Embryonic facial prominence (tissue), 1 donor: Measurements from ENCODE around the gene CPTP.

Experiments
- DNase-seq: peaks from one replicate; pipeline ENCODE4 v3.0.0-alpha.2; 2016; ENCODE audit errors: extremely low spot score

CPTP gene

DNA sequence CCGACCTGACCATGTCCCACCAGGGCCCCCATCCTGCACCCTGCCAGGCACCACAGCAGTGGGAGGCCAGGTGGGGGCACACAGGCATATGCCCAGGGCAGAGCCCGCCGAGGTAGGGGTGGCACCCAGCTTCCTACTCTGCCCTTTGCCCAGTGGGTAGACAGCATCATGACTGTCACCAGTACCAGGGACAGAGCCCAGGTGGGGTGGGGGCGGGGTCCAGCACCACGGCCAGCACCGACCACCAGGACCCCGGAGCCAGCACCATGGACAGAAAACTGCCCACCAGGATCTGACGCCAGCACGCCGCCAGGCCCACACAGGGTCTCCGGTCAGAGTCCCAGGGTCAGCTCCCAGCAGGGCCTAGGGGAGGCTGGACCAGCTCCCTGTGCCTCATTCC is 10.2 kb downstream of the CPTP start:
- no peak for DNase-seq

DNA sequence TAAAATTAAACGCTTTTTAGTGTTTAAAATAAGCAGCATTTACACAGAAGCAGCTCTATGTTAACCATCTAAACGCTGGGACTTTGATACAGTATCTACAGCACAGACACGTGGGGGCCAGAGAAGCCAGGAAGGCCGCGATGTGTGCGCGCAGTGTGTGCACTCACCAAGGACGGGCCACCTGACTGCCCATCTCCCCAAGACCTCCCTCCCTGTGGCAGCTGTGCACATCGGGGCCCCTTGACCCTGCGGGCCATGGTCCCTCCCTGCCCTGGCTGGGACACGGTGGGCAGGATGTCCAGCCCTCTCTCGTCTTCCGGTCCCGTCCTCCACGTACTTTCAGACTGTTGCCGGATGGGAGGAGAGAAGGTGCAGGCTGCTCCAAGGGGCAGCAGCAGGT is 10.7 kb downstream of the CPTP start:
- DNase-seq = no peak

DNA sequence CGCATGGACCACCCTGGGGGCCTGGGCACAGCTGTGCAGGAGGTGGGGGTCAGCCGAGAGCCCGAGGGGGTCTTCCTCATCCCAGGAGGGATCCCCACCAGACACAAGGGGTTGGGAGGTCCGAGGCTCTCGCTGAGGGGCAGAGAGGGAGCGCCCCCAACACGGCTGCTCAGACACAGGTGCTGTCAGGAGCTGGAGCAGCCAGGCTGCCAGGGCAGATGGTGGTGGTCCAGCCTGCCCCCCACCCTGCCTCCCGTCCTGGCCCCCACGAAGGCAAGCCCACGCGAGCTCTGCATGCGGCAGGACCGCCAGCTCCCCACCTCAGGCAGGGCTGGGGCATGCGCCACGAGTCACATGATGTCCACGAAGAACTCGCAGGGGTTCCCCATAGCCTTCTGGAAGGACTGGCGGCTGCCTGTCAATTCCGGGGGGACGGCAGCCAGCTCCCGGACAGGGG is 11.2 kb downstream of the CPTP start:
- DNase-seq = no peak

DNA sequence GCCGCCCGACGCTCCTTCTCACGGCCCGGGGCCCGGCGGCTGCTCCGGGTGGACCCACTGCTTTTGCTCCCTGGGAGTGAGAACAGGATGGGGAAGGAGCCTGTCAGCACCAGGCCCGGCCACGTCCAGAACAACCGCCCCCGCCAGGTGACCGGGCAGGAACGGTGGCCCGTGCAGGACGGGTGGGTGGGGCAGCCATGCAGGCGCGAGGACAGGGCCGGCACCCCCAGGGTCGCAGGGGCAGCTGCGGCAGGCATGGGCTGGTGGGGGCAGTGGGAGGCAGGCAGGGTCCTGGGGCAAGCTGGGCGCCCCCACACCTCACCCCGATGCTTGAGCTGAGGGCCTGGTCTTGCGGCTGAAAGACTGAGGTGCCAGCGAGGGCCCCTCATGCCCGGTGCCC is 11.8 kb downstream of the CPTP start:
- DNase-seq = no peak

DNA sequence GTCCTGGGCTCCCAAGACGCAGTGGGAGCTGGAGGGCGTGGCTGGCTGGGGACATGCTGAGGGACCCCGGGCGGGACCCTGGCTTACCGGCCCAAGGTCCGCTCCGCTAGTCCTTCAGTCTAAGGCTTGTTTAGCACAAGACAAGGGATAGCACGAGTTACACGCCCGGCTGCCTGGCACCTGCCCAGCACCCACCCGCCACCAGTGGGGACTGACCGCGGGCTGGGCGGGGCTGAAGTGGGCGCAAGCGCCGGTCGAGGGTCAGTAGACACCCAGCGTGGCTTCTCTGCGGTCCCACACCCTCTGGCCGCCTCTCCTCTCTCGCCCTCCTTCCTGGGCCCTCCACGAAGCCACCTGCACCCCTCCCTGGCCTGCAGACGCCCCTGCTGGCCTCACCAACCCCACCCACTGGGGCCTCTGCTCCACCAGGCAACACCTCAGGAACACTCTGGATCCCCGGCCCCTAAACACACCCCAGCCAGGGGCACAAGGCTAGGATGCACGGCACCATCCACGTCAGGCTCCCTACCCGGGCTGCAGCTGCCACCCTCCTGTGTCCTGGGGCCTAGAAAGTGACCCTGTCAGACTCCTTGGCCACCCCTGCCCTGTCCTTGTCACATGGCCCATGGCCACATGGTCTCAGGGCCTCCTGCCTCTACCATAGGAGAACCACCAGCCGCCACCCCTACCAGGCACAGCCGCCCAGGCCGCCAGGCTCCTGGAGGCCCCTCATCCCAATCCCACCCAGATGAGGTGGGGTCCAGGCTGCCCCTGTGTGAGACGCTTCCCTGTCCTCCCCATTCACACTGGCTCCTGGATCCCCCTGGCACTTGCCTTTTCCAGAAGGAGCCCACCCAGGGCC is 12.6 kb downstream of the CPTP start:
- DNase-seq = no peak

DNA sequence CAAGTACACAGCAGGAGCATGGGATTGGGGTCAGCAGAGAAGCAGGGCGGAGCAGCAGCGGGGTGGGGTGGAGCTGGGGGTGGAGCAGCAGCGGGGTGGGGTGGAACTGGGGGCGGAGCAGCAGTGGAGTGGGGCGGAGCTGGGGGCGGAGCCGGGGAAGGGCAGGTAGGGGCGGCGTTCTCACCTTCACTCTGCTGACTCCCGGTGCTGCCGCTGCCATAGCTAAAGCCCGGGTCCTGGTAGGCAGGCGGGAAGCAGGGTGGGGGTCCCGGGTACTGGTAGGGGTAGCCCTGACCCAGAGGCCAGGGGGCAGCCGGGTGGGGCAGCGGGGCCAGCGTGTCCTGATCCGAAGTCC is 13.2 kb downstream of the CPTP start:
- DNase-seq = no peak

DNA sequence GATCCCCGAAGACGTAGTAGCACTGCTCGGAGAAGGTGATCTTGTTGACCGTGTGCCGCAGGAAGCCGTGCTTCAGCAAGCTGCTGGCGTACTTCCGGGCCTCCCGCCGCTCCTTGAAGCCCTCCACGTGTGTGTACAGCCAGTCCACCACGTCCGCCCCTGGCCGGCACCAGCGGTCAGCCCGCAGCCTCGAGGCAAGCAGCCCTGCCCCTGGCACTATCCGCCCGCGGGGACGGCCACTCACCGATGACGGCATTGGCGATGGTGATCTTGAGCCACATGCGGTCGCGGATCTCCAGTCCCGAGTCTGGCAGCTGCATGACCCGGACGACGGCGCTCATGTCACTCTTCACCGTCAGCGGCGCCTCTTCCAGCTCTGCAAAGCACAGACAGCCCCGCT is 13.7 kb downstream of the CPTP start:
- no peak for DNase-seq

DNA sequence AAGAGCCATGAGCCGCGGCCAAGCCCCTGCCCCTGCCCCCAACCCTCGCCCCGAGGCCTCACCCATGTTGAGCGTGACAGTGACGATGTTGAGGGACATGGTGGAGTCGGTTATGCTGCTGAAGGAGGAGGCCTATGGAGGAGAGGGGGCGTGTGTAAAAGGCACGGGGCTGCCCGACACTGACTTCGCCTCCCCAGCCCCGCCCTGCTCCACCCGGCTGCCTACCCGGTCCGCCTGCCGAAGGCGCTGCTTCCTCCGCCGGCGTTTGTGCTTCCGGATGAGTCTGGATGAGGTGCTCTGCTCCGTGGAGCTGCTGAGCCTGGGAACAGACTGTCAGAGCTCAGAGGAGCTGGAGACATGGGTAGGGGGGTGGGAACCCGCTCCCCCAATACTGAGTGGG is 15.6 kb downstream of the CPTP start:
- no peak for DNase-seq

DNA sequence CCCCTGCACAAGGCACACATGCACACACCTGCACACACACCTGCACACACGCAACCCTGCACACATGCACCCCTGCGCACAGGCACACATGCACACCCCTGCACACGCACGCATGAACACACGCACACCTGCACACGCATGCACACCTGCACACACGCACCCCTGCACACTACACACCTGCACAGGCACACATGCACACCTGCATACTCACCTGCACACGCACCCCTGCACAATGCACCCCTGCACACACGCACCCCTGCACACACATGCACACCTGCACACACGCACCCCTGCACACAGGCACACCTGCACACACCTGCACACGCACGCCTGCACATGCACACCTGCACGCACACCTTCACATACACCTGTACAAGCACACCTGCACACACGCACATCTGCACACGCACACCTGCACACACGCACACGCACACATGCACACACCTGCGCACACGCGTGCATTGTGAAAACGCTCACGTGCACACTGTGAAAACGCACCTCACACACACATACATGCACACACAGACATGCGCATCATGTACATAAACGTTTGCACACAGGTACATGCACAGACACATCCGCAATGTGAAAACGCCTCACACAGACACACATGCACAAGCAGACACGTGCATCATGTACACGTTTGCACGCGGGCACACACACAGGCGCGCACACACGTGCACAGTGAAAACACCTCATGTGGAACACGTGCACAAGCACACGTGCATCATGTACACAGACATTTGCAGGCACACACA is 16.4 kb downstream of the CPTP start:
- no peak for DNase-seq

DNA sequence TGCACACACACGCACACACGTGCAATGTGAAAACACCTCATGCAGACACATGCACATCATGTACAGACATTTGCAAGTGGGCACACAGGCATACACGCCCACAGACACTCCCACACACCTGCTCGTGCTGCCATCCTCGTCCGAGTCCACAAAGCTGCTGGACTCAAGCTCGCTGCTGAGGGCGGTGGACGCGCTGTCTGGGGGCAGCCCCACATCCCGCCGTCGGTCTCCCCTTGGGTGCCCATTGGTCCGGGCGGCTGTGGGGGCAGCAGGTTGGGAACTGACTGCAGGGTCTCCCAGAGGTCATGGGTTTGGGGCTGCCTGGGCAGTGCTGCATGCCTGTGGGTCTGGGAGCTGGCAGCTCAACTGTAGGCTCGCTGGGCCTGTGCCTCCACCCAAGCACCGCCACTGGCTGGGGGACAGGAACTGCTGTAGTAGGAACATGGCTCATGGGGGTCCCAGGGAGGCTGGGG is 17.0 kb downstream of the CPTP start:
- no peak for DNase-seq

DNA sequence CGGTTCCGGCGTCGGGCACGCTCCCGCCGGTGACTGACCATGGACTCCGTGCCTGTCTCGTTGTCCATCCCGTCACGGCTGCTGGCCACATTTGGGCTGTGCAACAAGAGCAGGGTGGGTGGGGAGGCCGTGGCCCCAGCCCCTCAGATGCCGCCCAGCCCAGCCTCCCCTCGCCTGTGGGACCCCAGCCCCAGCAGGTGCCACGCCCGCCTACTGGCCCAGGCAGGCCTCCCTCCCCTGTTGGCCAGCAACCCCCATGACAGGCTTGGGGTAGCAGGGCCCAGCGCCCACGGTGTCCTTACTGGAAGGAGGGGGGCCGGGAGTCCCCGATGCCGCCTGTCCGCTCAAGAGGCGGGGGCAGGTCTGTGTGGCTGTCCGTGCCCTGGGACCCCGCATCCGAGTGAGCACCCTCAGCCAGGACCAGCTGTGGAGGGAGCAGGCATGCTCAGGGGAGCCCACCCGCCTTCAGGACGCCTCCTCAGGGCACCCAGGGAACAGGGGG is 17.5 kb downstream of the CPTP start:
- no peak for DNase-seq

DNA sequence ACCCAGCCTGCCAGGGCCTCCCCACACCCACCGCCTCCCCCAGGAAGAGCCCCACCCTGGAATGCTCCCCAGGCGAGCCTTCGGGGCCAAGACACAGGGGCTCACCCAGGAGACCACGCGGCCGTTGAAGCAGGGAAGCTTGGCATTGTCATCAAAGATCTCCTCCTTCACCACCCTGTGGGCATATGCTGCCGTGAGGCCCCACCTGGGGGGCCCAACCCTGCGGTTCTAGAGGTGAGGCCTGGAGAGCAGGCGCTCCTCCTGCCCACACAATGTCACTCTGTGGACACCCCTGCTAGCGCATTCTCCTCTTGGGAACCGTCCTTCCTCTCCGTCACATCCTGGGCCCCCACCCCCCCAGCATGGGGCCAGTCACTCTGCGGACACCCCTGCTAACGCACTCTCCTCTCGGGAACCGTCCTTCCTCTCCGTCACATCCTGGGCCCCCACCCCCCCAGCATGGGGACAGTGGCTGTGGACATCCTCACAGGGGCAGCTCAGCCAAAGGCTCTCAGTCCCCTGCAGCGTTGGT is 18.0 kb downstream of the CPTP start:
- no peak for DNase-seq

DNA sequence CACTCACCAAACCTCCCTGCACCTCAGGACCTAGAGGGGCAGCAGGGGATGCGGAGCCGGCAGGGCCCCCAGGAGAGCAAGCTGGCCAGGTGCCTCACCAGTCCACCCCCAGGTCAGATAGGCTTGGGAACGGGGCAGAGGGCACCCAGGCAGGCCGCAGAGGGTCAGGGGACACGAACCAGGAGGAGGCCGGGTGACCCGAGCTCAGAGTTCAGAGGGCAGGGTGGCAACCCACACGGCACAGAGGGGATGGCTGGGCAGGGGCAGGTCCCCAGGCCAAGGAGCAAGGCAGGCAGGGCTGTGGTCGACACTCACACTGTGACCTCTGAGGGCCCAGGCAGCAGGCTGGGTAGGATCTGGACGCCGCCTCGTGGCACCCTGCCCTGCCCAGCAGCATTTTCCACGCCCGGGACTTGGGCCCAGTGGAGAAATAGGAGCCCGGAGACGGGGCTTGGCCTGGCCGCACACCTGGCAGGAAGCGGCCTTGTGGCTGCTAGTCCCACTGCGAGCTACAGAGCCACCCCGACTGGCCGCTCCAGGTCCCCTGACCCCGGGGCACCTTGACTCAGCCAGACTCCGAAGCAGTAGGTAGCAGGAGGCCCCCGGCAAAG is 19.3 kb downstream of the CPTP start:
- no peak for DNase-seq

DNA sequence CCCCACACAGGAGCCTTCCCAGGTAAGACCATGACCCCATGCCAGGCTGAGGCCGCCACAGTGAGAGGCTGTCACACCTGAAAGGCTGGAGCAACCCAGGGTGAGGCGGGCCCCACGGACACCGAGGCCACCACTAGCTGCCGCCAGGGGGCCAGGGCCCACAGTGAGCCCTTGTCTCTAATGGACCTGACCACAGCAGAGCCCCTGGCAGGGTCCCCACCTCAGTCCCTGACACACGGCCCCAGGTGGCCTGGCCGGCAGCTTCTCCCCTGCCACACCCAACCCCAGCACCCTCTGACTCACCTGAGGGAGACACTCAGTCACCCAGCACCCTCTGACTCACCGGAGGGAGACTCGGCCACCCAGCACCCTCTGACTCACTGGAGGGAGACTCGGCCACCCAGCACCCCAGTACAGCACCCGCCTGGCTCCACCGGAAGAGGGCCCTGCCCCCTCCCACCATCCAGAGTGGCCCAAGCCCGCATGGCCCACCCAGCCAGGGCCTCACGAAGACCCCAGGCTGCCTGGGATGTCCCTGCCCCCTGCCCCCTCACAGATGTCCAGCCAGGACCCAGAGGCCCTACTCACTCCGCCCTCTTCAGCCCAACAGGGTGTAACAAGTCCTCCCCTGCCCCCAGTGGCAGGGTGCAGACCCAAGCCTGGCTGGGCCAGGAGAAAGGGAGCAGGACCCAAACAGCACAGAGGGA is 20.2 kb downstream of the CPTP start:
- no peak for DNase-seq

DNA sequence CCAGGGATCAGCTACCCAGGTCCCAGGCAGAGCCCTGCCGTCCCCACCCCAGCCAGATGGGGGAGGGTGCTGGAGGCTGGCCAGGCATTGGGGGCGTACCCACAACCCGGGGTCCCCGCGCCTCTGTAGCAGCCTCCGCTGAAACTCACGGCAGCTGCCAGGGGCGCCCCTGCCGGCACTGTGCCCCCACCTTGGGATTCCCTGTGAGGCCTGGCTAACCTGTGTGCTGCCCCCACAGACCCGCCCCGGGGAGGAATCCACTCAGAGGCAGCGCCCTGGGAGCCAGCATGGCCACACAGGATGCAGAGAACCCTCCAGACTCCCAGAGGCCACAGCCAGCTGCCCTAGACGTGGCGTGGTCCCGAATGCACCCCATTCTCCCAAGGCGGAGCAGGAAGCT is 20.8 kb downstream of the CPTP start:
- DNase-seq = no peak

DNA sequence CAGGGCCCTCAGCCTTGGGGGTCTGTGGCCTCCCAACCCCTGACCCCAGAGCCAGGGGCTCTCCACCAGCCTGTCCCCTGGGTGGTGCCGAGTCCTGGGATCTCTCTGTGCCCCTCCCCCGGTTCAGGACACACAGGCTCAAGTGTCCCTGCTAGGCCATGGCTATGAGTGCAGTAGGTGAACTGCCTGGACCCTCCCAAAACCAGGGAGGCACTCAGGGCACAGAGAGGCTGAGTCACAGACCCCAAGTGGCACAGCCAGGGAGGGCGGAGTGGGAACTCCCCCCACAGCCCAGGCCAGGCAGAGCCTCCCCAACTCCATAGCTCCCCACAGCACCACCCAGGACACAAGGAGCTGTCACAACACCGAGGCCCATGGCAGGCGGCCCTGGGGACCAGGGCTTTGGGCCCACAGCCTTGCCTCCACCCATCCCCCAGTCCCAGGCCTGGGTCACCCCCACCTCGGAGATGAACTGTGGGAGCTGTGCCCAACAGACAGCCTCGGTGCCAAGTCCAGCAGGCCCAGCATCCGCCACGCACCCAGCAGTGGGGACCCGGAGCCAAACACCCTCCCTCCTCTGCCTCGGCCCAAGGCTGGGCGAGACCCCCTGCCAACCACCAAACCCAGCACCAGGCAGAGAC is 21.4 kb downstream of the CPTP start:
- no peak for DNase-seq

DNA sequence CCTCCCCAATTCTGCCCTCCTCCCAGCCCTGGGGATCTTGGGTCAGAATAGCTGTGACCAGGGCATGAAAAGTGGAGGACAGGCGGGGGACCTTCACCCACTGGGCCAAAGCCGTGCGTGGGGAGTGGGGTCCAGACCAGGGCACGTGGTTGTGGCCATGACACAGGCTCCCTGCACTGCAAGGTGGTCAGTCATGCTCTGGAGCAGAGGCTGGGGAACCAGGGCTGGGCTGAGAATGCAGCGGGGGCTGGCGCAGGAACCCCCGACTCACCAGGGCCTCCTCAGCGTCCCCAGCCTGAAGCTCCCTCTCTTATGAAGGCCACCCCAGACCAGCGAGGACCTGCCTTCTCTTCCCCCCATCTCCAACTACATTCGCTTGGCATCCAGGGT is 21.9 kb downstream of the CPTP start:
- DNase-seq = no peak

DNA sequence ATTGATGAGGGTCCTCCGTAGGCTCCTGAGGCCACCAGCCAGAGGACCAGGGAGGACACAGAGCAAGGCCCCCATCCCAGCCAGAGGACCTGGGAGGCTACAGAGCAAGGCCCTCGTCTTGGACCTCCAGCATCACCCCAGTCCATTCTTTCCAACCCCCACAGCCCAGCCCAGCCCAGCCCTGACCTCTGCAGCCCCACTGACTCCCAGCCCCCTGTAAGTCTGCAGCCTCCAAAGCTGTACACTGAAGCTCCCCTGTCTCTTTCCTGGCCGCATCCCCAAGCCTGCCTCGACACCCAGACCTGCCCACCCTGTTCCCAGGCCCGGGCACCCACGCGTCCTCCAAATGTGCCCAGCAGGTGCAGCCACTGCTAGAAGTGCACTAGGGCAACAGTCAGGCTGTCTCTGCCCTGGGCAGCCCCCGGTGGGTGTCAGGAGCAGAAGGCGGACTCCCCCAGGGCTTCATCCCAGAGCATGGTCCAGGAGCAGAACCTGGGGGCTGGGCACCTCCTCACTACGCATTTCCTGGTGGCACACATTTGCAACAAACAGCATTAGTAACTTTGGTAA is 22.5 kb downstream of the CPTP start:
- DNase-seq = no peak

DNA sequence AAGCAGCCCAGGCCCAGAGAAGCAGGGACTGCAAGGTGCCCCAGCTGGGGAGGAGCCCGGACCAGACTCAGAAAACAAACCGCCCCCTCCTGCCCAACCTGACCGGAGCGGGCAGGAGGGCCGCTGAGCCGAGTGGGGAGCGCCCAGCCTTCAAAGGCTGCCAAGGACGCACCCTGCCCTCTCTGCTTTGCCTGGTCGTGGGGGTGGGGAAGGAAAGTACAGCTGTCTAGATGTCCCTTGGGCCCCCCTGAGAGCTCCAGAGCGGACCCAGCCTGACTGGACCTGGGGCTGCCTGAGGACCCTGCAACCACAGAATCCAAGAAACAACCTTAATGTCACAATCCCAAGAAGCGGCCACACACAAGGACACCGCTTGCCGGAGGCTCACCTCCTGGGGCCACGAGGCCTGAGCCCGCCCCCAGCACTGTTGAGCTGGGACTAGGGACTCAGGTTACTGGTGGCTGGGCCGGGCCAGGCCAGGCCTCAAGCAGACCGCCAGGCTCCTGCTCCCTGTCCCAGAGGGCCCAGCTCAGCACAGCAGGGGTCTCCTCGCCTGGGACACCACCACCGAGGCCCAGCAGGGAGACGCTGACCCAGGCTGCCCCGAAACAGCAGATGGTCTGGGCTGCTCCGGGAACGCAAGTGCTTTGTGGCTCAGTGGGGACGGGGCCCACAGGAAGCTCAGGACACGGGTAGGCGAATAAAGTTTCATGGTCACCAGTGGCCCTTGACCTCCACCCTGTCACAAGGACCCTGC is 23.2 kb downstream of the CPTP start:
- no peak for DNase-seq
